NCI-H510A treated with DMSO at 0.1 percent for 48 hours (cell line): Measurements from ENCODE around the gene ITGAV.

Source experiments
- DNase-seq: peaks from one replicate; lab custom pipeline; 2025; lab: John Stamatoyannopoulos, UW

The ITGAV gene

DNA sequence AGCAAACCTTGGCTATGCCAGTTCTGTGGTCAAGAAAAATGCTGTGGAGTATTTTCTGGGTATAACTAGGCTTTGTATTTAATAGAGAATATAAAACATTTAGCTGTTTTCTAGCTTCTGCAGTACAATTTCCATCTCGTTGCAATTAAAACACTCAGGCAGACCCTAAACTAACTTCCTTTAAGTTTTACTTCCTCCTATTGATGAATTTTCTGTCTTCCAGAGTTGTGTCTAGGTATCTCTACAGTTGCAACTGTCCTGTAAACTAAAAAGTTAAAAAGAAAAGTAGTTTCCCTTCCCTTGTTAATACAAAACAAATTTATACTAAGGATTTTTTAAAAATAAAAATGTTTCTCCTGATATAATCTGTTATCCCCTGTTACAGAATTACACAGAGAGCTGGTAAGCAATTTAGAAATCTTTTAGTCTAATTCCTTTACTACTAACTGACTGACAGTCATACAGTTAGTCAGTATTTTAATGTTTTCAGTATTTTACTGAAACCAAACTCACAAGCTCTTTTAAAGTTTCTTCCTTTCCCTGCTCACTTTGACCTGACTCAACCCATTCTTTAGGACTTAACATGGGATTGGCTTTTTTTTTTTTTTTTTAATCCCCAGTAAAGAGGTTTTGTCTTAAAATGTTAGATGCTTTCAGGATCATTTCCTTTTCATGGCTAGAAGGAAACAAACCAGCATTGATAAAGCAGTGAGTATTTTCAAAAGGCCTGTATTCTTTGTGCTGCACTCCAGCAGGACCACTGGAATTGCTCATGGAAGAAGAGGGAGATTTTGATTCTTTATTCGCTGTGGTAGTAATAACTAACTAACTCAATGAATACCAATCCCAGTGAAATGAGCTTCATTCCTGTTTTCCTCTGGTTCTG lies 22.9 kb downstream of the ITGAV start:
- no peak for DNase-seq

DNA sequence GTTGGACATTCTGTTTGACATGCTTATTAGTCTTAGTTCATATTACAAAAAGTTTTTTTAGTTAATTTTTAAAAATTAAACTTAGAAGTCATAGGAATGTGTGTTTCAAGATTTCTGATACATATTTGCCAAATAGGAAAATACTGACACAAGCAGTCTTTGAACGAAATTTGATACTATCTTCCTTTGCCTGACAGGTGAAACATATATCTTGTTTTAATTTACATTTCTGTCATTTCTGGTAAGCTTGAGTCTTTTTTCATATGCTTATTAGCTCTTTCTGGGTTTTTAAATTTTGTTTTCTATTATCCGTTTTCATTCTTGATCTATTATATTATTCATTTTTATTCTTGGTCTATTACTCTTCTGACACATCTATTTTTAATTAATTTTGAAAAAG lies 24.5 kb downstream of the ITGAV start:
- DNase-seq: no peak

DNA sequence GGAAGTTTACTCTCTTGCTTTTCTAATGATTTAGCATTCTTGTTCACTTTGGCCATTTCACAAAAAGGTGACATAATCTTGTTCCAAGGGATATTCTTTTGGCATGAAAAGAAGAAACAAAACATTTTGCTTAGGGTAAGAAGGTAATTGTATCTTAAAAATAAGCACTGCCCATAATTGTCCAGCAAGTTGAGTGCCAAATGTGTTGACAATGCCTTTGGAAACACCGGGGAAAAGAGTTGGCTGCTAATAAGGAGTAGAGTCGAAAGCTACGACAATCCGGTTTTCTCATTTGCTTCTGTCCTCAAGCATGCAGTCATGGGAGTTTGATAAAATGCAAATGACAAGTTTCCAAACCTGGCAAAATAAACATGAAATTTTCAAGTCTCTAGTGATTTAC lies 27.3 kb downstream of the ITGAV start:
- no peak for DNase-seq

DNA sequence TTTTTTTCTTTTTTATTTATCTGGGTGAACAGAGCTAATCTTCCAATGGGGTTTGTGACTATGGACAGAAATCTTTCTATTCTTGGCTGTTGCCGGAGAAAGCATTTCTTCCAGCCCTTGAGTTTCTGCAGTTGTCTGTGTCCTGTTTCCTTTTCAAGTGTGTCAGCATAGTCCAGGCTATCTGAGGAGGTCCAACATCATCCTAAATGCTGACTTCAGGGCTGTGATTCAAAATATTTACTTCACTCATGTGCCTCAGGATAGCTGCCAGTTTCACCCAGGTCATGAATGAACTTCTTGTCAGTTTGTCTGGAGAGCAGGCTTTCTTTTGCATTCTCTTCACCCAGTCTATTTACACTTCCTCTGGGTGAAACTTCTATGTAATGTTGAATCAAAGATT lies 27.9 kb downstream of the ITGAV start:
- no peak for DNase-seq

DNA sequence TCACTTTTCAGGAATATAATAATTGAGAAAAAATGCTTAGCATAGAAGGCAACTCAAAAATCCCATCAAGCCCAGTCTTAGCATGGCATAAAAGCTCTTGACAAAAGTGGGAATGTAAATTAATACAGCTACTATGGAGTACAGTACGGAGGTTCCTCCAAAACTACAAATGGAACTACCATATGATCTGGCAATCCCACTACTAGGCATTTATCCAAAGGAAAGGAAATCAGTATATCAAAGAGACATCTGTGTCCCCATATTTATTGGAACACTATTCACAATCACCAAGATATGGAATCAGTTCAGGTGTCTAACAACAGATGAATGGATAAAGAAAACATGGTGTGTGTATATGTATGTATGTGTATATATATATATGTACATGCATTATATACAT lies 28.8 kb downstream of the ITGAV start:
- no peak for DNase-seq

DNA sequence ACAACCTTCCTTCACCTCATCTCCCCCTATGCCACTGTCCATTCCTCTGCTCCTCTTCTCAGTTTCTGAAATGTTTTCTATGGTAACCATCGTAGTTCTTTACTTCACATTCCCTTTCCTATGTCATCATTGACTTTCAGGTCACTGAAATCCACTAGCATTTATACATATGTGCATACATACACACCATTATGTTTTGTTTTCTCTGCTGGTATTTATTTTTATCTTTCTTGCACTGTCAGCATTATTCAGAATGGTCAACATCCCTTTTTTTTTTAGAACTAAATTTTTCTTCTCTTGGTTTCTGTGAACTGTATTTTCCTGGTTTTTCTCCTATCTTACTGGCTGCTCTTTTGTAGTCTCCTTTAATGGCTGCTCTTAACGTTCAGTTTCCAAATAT lies 33.2 kb downstream of the ITGAV start:
- no peak for DNase-seq

DNA sequence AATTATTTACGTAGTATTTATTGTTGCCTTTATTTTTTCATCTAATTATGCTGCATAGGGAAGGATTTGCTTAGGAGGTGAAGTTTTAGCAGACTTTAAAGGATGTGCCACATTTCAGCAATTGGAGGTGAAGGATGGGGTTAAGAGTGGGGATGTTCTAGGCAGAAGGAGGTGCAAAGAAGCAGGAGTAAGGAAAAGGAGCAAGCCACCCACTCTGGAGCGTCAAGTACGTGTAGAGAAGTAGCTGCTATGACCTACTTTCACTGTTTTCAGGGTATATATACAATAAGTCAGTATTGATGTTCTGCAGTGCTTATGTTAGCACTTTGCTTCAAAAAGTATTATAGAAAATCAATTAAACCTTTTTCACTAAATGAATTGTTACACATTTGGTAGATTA lies 34.4 kb downstream of the ITGAV start:
- DNase-seq: no peak

DNA sequence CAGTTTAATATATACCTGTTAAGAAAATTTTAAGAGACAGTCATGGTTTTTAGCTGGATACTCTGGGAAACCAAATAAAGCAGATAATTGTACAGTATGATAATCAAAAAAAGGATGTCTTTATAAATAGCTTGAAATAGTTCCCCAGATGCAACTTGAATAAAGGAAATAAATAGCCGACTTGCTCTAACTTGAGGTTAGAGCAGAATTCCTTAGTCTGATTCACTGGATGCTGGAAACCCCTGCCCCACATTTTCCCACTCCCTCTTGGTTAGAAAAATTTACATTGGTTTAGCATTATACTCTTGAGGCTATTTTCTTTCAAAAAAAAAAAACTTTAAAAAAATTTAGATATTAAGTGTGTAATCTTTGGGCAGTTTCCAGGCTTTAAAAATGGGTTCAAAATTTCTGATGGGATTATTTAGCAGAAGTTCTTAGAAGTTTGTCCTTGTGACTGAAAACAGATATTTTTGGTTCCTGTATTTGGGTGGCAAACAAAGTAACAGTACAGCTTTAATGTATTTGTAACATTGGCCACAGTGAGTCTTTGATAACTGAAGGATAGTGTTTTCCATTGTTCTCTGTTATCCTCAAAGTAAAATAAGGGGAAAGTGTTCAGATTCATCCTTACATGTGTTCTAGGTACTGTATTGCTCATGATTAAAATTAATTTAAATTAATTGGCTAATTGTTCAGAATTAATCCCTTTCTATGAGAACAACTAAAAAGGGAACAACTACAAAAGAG lies 39.6 kb downstream of the ITGAV start:
- DNase-seq: no peak

DNA sequence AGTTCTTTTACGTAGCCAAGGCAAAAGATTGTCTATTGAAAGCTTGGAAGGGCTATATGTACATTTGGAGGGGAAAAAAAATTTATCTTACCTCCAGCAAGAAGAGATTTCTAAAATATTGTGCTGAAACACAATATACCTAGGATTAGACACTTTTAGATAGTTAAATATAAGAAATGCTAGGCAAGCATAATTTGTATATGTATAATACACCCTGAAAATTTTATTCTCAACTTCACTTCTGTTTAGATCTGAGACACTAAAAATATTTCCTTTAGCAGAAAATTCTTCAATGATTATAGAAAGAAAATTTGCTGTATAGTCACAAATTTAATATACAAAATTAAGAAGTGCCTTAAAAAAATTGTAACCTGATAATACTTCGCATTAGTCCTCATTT lies 42.6 kb downstream of the ITGAV start:
- no peak for DNase-seq

DNA sequence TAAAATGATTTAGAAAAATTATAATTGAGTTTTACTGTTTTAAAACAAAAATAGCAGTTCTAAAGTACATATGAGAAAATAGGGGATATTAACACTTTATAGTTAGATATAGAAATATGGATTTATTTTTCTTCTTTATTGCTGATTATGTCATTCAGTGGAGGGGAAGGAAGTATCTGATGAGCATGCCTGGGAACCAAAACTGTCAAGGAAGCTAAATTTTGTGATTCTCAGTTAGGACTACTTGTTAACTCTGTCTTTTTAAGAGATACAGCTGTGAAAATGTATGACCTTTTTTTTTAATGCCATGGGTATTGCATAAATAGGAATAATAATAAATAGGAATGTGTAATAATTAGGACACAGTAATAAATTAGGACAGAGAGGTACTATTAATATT lies 44.8 kb downstream of the ITGAV start:
- no peak for DNase-seq

DNA sequence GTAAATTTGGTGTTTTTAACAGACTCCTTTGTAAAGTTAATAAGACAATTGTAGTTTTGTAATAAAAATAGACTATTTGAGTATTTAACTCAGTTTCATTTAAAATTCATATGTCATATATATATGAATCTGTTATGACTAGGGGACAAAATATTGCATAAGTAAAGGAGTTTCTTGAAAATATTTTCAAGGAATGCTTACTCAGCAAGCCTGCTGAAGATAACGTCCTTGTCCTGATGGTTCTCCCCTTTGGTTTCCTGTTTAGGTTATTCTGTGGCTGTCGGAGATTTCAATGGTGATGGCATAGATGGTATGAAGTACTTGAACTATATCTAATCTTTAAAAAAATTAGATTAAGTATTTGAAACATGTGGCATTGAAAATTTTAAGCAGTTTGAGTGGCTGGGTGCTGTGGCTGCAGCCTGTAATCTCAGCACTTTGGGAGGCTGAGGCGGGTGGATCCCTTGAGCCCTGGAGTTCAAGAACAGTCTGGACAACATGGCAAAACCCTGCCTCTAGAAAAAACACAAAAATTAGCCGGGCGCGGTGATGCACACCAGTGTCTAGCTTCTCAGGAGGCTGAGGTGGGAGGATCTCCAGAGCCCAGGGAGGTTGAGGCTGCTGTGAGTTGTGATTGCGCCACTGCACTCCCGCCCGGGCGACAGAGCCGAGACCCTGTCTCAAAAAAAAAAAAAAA lies 47.1 kb downstream of the ITGAV start:
- DNase-seq: no peak

DNA sequence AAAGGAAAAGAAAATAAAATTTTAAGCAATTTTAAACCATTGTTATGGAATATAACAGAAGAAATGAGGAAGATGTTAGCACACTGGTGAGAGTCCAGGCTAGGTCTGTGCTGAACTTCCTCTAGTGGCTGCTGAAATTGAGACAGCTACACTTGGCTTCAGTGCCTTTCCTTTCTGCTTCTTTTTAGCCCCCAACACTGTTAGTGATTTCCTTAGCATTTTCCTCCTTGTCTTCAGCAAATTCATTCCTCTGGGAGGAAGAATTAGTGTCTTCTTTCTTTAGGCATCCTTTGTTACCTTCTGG lies 47.6 kb downstream of the ITGAV start:
- no peak for DNase-seq

DNA sequence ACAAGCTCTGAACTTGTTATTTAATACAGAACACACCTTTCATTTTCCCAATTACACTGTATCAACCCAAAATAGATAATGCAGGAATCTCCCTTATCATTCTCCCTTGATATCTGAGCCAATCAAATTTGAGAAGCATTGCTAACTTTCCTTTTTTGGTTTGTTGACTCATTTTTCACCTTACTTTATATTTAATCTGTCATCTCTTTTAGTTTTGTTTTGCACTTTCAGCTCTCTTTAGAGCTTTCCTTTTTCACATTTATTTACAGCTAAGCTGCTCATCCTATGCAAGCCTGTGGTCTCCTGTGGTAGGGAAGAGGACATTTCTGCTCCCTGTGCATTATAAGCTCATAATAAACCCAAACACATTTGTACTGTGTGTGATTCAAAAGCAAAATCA lies 50.1 kb downstream of the ITGAV start:
- DNase-seq: no peak

DNA sequence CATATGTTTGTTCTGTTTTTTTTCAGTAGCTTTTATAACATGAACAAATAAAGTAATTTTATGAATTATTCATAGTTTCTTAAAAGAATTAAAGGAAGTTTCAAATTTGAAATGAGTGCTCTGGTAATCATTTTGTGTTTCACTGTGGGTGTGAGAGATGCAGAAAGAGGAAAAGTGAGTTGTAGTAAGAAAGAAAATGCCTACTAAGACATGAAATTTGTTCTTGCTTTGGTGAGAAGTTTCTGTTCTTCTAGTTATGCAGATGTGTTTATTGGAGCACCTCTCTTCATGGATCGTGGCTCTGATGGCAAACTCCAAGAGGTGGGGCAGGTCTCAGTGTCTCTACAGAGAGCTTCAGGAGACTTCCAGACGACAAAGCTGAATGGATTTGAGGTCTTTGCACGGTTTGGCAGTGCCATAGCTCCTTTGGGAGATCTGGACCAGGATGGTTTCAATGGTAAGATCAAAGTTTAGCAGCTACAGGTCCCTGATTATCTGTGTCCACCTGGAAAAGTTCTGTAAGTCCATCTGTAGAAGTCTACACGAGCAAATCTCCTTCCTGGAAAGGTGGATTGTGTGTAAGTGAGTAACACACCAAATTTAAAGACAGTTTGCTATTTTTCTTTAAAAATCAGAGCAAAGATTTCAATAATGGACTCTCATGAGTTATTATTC lies 51.4 kb downstream of the ITGAV start:
- no peak for DNase-seq

DNA sequence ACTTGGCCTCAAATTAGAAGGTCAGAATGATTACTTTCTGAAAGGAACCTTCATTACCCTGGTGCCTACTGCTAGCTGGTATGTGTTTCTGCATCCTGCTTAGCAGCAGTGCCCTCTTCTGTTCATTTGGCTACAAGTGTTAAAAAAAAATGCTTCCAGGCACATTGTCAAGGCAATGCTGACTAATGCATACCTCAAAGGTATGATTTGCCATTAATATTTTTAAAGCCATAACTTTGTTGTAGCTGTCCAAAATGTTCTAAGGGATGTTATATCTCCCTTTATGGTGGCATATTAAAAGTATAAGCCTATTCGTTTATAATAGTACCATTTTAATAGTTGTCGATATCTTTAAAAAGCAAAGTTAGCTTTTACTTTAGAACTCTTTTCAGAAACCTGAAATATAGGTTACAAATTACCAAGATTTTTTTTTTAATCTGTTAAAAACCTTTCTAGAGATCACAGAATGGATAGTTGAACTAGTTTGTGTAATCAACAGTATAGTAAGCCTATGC lies 52.0 kb downstream of the ITGAV start:
- peak; percentile 58 for DNase-seq

DNA sequence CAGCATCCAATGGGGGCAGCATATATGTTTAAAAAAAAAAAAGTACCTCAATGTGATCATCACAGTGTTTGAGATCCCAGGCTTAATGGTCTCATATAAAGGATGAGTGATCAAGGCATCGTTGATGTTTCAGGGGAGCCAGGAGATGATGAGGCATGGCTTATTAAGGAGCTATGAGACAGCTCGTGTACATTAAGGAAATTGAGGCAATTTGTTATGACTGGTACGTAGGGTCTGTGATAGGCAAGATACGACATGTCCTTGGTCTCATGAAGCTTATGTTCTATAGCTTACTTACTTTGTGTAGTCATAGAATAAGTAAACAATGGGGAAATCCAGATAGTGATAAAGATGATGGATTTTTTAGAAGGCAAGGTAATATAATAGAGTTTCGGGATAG lies 54.9 kb downstream of the ITGAV start:
- no peak for DNase-seq

DNA sequence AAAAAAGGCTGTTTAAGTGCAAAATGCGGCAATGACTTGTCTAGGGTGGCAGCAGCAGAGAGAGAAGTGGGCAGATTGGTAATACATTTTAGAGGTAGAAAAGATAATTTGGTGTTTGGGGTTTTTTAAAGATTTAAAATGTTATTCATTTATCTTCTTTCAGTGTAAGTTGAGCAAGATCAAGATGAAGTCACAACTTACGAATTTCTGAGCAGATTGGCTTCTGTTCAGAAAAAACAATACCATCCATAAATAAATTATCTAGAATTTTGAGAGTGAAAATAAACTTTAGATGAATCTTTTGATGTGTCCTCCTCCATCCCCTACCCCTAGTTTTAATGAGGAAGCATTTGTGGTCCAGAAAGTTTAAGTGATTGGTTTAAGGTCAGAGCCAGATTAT lies 56.1 kb downstream of the ITGAV start:
- no peak for DNase-seq

DNA sequence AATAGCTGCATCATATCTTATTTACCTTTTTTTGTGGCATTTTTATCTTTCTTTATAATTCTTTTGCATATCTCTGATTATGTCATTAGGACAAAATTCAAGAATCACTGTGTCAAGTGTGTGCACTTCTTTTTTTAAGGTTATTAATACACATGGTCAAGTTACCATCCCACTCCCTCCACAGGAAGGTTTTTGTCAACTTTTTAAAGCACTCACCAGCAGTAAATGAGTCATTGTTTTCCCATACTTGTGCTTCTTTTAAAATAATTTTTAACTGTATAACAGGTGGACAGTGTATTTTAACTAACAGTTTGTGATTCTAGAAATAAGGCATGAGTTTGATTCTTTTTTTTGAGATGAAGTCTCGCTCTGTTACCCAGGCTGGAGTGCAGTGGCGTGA lies 58.3 kb downstream of the ITGAV start:
- DNase-seq: no peak

DNA sequence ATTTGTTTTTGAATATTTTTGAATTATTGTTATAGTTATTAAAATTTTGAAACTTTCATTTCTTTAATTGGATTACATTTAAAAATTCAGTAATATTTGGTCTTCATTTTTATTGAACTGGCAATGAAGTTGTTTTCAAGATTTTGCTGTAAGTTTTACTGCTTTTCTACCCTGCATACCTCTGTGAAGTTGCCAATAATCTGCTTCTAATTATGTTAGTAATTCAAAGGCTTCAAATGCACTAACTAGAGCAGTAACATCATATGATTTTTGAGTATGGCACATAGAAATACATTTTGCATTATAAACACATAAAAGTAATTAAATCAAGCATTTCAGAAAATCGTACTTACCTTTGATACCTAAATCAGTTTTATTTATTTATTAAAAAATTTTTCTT lies 63.7 kb downstream of the ITGAV start:
- no peak for DNase-seq

DNA sequence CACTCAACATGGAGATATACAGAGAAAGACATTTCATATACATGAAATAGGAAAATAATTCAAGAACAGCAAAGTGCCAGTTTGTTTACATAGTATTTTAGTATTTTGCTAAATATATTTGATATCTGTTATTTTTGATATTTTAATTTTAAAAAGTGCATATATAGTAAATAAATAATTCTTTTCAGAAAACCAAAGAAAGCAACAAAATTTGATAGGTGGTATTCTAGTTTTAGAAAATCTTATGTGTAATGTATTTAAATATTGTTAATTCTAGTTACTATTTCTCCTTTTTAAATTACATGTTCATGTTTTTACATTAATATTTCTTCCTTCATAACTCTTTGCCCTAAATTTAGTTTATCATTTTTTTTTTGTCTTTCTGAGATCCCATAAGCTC lies 69.5 kb downstream of the ITGAV start:
- no peak for DNase-seq

DNA sequence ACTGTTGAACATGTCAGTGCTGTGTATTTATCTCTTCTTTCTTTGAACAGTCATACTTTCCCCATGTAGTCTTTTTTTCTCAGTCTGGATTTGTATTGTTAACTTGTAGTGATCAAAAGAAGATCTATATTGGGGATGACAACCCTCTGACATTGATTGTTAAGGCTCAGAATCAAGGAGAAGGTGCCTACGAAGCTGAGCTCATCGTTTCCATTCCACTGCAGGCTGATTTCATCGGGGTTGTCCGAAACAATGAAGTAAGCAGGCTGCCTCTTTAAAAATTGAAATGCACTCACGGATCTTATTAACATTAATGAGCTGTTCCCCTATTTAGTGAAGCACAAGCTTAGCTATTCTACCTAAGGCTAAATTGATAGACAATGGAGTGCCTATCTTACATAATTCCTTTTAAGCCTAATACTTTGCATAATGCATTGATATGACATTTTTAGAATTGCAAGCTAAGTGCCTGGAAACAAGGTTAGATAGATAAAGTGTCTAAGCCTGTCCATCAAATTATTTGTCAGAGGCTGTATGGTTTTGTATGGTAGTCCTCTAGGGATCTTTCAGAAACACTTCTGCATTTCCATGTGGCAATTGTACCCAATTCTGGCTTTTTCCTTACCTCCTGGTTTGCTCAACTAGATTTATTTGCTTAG lies 74.7 kb downstream of the ITGAV start:
- DNase-seq: no peak

DNA sequence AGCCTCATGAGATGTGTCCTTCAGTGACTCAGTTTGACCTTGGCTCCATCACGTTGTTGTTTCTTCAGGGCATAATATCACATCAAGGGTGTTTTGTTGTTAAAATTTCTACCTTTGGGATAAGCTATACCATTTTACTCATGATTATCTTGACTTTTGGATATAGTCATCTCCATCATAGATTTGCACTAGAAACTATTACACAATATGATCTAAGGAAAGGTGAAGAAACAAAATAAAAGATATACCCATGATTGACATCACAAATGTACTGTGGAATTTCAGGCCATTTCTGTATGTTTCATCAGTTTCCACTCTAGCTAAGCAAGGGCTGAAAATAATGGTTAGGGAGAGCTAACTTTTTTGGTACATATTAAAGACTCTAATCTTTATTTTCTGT lies 79.3 kb downstream of the ITGAV start:
- DNase-seq: no peak
